Fibroblast of skin of left quadriceps (primary cell): Measurements from ENCODE around the gene BDH1.

ENCODE experiments used
- DNase-seq, 2 experiments: peaks; one replicate each; pipeline ENCODE4 v3.0.0-alpha.2; 2013; ENCODE audit warnings: low read depth in 2 of 2

Gene BDH1

GRCh38 chr3:197549261-197549885 lies 6.4 kb downstream of the BDH1 start:
- no peak for DNase-seq

- no peak for DNase-seq
Observed at GRCh38 chr3:197547306-197548011, 8.3 kb downstream of the BDH1 start.

DNA sequence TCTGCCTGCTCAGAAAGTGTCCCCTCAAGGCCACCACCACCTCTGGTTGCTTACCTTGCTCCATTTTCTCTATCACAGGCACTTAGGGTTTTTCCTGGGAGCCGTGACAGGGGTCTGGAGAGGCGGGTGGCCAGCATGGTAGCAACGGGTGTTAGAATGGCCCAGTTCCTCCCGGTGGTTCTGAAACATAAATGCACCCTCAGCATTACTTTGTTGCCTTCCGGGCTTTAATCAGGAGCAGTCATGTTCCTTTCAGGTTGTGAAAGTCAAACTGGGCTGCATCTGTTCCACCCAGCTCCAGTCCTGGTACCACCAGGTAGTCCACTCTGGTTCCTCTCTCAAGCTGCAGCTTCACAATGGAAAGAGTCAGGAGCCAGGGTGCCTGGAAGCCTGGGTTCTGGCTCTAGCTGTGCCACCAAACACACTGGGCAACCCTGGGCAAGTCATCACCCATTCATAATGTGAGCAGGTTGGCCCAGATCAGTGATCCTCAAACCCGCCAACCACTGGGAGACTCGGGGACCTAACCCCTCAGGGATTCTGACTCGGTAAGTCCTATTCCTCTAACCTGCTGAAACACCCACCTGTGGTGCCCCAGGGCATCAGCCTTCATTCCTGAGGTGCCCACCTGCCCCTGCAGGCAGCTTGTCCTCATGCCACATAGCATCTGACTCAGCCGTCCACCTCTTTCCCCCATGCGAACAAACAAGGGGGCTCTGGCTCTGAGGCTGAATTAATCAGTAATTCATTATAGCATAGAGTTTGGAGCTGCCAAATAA lies 9.3 kb downstream of the BDH1 start:
- DNase-seq, result no peak

DNA sequence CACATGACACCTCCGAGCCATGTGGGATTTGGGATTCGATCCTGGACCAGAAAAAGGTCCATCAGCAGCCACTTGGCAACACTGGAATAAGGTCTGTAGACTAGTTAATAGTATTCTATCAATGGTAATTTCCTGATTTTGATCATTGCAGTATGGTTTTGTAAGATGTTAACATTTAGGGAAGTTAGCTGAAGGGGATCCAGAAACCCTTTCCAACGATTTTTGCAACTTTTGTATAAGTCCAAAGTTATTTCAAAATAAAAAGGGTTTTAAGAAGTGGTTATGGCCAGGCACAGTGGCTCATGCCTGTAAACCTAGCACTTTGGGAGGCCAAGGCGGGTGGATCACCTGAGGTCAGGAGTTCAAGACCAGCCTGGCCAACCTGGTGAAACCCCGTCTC lies 10.2 kb downstream of the BDH1 start:
- no peak for DNase-seq

DNA sequence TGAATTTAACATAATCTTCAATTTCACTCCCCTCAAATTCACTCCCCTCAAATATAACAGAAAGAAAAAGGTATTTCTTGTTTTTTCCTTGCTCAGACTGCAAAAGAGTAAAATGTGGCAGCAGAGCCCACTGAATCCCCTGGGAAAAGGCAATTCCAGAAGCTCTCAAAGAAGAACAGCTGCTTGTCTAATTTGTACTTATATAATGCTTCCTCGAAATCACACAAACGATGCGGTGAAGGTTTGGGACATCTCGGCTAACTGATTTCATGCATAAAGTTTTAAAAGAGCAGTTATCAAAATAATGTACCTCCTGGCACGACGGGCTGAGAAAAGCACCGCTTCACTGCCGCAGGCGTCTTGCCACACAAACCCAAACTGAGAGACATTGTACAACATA lies 10.7 kb downstream of the BDH1 start:
- DNase-seq, result no peak

GRCh38 chr3:197542741-197543454 lies 12.9 kb downstream of the BDH1 start:
- no peak for DNase-seq

GRCh38 chr3:197541756-197542539 lies 13.8 kb downstream of the BDH1 start:
- DNase-seq, result peak; percentile 51 to 56

- DNase-seq, result no peak
Observed at GRCh38 chr3:197540961-197541377, 14.8 kb downstream of the BDH1 start.

- no peak for DNase-seq
Observed at GRCh38 chr3:197539651-197540051, 16.1 kb downstream of the BDH1 start.

DNA sequence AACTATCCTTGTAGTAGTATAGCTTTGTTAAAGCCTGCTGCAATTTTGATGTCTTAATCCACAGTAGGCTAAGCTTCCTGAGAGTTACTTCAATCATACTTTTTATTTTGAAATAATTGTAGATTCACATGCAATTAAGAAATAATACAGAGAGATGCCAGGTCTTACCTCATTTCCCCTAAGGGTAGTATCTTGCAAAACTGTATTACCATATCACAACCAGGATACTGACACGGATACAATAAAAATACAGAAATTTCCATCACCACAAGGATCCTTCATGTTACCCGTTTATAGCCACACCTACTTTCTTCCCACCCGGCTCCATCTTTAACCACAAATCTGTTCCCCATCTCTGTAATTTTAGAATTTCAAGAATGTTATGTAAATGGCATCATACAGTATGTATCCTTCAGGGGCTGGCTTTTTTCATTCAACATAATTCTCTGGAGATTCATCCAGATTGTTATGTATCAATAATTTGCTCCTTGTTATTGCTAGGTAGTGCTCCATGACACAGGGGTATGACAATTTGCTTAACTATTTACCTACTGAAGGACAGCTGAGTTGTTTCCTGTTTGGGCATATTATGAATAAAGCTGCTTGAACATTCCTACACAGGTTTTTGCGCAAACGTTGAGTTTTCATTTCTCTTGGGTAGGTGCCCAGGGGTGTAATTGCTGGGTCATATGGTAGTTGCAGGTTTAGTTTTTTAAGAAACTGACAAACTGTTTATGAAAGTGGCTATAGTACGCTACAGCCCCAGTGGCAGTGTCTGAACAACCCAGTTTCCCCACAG lies 21.6 kb downstream of the BDH1 start:
- DNase-seq, result no peak

- no peak for DNase-seq
Observed at GRCh38 chr3:197533396-197533795, 22.4 kb downstream of the BDH1 start.

DNA sequence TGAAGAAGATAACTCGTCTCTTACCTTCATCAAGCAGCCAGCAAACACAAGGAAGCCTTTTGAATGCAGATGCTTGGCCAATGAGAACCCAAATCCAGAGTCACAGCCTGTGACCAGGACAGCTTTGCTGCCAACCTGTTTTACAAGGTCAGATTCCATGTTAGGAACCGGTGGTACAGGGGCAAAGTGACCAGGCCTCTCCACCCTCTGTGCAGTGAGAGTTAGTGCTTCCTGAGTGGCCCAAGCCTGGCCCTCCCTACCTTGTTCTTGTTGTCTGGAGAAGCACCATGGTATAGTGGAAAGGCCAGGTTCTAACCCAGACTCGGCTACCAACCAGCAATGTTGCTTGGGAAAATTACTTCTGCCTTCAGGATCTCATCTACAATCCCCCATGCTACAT lies 23.4 kb downstream of the BDH1 start:
- DNase-seq, result no peak

DNA sequence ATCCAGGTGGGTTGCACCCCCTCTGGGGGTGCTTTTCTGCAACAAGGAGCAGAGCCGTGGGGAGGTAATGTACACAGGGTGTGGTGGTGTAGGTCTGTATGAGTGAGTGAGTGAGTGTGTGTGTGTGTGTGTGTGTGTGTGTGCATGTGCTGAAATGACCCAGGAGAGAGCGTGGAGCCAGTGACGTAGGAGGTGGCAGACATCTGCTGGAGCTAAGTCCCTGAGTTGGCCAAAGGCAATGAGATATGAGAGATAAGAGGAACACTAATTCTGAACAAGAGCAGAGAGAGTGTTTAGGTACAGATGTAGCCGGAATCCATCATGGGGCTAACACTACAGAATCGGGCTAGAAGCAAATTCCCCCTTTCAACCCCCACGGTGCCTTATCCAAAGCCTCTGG lies 27.6 kb downstream of the BDH1 start:
- DNase-seq, result no peak

DNA sequence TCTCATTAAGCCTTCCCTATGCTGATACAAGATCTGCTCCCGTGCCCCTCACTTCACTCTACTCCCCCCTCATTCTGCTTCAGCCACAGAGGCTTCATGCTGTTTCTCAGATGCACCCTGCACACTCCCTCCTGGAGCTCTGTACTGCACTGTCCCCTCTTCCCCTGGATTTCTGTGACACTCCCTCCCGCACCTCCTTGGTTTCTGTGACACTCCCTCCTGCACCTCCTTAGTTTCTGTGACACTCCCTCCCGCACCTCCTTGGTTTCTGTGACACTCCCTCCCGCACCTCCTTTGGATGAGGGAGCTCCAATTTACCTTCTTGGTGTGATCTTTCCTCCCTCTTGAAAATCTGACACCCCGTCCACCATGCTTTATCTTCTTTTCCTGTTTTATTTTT lies 28.2 kb downstream of the BDH1 start:
- no peak for DNase-seq

DNA sequence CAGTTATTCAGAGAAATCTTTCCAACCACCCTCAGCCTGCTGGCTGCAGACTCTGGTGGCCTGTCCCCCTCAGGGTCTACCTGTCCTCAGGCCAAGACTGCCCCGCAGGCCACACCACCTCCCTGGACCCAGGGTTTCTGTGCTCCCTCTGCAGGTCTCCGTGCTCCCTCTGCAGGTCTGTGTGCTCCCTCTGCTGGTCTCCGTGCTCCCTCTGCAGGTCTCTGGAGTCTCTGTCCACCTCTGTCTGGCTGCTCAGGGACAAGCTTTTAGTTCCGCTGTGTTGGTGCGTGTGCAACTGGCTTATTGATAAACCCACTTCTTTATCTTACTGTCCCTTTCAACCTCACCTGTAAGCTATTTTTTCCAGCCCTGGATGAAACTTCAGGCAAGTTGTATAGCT lies 30.1 kb downstream of the BDH1 start:
- no peak for DNase-seq

DNA sequence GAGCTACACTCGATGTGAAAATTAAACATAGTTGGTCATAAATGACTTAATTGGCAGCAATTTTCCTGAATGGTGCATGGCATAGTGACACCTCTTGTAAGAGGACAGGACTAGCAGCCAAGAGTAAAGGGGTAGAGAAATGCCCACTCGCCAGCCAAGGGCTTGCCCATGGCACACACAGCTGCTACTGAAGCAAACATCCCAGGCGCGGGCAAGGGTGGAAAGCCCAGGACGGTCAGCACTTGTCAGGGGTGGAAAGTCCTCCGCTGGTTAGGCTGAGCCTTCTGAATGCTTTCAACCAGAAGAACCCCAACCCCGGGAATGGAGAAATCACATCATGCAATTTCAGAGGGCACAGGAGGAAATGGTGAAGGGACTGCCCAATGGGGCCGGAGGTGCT lies 31.6 kb downstream of the BDH1 start:
- DNase-seq, result no peak

DNA sequence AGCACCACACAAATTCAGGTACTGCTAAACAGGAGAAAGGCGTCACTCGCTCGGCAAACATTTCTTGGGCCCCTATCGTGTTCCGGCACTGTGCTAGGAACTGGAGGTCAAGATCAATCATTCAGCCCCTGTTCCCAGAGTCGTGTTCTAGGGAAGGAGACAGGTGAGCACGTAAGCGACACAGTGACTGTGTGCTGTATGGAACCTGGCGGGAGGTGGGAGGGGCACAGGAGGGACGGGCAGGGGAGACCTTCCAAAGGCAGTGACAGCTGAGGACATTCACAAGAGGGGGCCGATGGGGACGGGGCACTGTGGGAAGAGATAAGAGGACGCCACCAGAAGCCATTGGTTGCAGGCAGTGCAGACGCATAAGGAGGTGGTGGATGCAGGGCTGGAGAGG lies 32.2 kb downstream of the BDH1 start:
- DNase-seq, result no peak

- DNase-seq, result peak in 1 of 2 experiments; percentile 34
Observed at GRCh38 chr3:197522881-197523441, 32.8 kb downstream of the BDH1 start.

DNA sequence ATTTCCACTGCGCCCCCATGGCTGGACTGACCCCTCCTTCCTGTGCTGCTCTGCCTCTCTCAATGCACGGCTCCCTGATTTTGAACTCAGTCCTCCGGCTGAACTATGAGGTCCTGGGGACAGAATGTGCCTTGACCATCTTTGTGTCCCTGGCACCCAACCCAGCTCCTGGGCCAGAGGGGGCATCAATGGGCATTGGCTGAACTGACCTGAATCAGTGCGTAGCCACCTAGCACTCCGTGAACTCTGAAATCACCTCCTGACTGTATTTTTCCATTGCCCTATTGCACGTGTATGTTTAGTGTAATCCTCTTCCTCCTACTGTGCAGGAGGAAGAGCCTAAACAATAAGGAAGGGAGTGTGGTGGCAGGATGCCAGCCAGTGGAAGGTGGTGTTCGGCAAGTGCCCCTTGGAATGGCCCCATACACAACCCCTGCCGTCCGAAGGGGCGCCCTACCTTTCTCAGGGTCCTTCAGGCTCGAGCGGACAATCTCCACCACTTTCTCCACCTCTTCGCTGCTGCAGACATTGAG lies 33.5 kb downstream of the BDH1 start:
- no peak for DNase-seq
